Coronary artery (tissue), 2 donors: ENCODE measurements around the gene ARHGEF4.

ENCODE experiments used
- DNase-seq: peaks from one replicate; pipeline ENCODE4 v3.0.0-alpha.2; 2017; ENCODE audit warnings: low spot score
- H3K27ac ChIP-seq, 2 donors: fragments of 200-600 bp; sonication (generic); one replicate each; pipeline ENCODE4 v1.5.1; 2016 to 2019
- H3K4me3 ChIP-seq: fragments of 200-600 bp; sonication (generic); 2 replicates; pipeline ENCODE4 v1.5.1; 2016; ENCODE audit warnings: mild to moderate bottlenecking, moderate library complexity
- TF ChIP-seq, protein P1 (sequence below): fragments of 200-600 bp; sonication (generic); IDR thresholded peaks from one replicate; pipeline ENCODE4 v1.5.1; 2019; ENCODE audit warnings: antibody characterized with exemption

Gene ARHGEF4

DNA sequence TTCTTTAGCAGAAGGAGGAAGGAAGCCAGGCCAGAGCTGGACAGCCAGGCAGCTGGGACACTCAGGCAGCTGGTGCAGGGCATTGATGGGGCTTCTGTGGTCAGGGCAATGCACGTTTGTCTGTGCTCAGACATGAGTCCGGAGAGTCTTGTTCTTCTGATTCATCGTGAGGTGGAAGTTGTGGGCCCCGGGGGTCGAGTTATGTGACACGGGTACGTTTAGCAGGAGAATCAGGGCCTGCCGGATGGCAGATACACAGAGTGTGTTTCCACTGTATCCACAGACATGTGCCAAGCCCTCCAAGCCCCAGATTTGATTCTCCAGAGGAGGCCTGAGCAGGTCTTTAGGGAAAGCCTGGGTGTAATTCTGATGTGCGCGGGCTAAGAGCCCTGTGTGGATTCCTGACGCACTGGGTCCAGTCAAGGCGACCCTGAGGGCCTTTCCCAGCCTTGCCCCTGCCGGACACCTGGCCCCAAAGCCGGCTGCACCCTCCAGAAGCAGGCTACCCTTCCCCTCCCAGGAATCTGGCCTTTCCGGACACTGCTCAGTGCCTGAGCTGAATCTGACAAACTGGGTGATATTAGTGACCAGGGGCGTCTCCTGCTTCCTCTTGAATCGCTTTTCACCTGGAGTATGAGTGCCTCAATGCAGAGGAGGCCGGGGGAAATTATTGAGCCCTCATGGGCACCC lies 10.1 kb downstream of the ARHGEF4 start:
- DNase-seq, result no peak
- Histone ChIP-seq H3K27ac (no peak overlapping the region), H3K4me3 (no peak overlapping the region)
- TF ChIP-seq, protein P1, sequence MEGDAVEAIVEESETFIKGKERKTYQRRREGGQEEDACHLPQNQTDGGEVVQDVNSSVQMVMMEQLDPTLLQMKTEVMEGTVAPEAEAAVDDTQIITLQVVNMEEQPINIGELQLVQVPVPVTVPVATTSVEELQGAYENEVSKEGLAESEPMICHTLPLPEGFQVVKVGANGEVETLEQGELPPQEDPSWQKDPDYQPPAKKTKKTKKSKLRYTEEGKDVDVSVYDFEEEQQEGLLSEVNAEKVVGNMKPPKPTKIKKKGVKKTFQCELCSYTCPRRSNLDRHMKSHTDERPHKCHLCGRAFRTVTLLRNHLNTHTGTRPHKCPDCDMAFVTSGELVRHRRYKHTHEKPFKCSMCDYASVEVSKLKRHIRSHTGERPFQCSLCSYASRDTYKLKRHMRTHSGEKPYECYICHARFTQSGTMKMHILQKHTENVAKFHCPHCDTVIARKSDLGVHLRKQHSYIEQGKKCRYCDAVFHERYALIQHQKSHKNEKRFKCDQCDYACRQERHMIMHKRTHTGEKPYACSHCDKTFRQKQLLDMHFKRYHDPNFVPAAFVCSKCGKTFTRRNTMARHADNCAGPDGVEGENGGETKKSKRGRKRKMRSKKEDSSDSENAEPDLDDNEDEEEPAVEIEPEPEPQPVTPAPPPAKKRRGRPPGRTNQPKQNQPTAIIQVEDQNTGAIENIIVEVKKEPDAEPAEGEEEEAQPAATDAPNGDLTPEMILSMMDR, result no peak

GRCh38 chr2:130847776-130848525 lies 11.2 kb downstream of the ARHGEF4 start:
- no peak overlapping the region for H3K27ac ChIP-seq
- no peak overlapping the region for H3K4me3 ChIP-seq
- no peak for DNase-seq
- TF ChIP-seq, protein P1, result no peak

GRCh38 chr2:130848526-130849210 lies 12.0 kb downstream of the ARHGEF4 start:
- H3K27ac ChIP-seq, result no peak overlapping the region
- no peak for DNase-seq
- H3K4me3 ChIP-seq, result no peak overlapping the region
- TF ChIP-seq, protein P1, result no peak

DNA sequence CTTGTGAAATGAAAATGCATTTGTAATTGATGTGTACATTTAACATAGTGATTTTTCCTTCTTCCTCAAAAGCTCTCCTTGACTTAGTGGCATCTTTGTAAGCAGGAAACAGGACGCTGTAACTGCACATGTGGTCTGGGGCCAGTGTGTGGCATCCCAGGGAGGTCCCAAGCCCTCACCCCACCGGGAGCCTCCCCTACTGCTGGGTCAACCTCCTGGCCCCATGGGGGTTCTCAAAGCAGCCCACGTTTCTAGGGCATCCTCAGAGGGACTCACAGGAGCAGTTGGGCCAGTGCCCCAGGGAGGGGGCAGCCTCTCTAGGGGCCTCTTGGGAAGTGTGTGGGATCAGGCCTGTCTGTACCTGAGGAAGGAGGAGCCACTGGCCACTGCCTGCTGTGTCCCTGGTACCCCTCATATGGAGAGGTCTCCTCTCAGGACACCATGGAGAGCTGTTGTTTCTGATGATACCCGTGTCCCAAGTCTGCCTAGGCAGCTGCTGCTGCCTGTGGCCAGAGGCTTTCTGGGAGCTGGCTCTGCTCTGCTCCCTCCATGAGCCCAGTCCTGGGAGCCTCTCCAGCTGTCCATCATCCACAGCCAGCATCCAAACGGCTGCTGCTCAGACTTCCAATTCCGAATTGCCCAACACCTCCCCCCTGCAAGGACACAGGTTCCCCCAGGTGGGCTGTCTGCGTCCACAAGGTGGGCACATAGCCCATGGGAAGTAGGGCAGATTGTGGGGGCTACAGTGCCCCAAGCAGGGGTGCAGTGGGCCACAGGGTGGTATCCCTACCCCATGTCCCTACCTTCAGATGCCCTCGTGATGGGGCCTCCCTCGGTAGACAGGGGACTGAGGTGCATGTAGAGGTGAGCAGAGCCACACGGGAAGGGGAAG lies 13.4 kb downstream of the ARHGEF4 start:
- no peak for DNase-seq
- no peak overlapping the region for H3K27ac ChIP-seq
- TF ChIP-seq, protein P1, result no peak
- no peak overlapping the region for H3K4me3 ChIP-seq

GRCh38 chr2:130850788-130851623 lies 14.3 kb downstream of the ARHGEF4 start:
- DNase-seq, result no peak
- TF ChIP-seq, protein P1, result no peak
- H3K27ac ChIP-seq, result no peak overlapping the region
- H3K4me3 ChIP-seq, result no peak overlapping the region
